WI38 (cell line): ENCODE results near the gene LMF2.

Experiments
- H3K4me3 ChIP-seq: 2 replicates; pipeline ENCODE4 v1.5.1; 2011; ENCODE audit warnings: low read depth, mild to moderate bottlenecking, control low read depth, low read length
- CTCF ChIP-seq: IDR thresholded peaks from 2 replicates; pipeline ENCODE4 v1.5.1; 2012; ENCODE audit warnings: low read depth, mild to moderate bottlenecking, control low read depth, low read length

LMF2 gene

GRCh38 chr22:50468626-50469025 lies 38.9 kb downstream of the LMF2 start:
- TF ChIP-seq CTCF, result no peak
- no peak overlapping the region for H3K4me3 ChIP-seq

- TF ChIP-seq CTCF, result no peak
- no peak overlapping the region for H3K4me3 ChIP-seq
These were observed 39.6 kb downstream of the LMF2 start for GRCh38 chr22:50467773-50468440.

- no peak overlapping the region for H3K4me3 ChIP-seq
- TF ChIP-seq CTCF, result no peak
These were observed 40.2 kb downstream of the LMF2 start for GRCh38 chr22:50467341-50467740.

- H3K4me3 ChIP-seq, result no peak overlapping the region
These were observed 42.2 kb downstream of the LMF2 start for GRCh38 chr22:50465066-50465930.

GRCh38 chr22:50464451-50464850 lies 43.1 kb downstream of the LMF2 start:
- TF ChIP-seq CTCF, result no peak

More at GRCh38 chr22:50465066-50465930, 42.2 kb downstream of the LMF2 start:
- no peak for TF ChIP-seq CTCF

GRCh38 chr22:50463188-50463900 lies 44.2 kb downstream of the LMF2 start:
- H3K4me3 ChIP-seq, result no peak overlapping the region
- no peak for TF ChIP-seq CTCF

More at GRCh38 chr22:50464451-50464850, 43.1 kb downstream of the LMF2 start:
- H3K4me3 ChIP-seq, result no peak overlapping the region
